Fibroblast of skin of scalp (primary cell): Measurements from ENCODE around the gene IGF1R.

Source experiments
- DNase-seq: peaks from one replicate; pipeline ENCODE4 v3.0.0-alpha.2; 2013

IGF1R gene

DNA sequence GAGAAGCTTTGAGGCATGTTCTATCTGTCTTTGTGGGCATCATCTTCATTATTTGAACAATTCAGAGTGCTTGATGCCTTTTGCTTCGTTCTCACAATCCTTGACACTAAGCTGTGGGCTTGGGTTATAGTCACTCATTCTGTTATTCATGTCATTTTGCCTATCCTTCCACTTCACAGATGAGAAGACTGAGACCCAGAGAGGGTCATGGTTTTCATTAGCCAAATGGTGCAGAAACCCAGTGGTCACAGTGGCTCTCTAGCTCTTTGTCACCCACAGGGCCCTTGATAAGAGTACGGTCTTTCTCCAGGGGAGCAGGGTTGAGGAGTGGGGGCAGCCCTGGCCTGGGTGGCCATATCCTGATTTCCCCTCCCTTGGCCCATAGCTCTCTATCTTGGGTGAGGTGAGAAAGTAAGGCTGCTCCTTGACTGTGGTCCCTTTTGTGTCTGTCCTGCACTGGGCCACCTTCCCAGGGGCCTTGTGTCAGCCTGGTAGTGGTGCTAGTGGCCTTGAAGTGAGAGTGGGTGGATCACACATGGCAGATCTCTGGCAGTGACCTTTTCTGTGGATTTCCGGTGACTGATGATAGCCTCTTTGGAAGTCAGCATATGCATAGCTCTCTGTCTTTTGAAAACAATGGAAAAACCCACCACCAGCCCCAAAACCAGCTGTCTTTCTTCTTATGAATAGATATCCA lies 130.1 kb downstream of the IGF1R start:
- DNase-seq: no peak

DNA sequence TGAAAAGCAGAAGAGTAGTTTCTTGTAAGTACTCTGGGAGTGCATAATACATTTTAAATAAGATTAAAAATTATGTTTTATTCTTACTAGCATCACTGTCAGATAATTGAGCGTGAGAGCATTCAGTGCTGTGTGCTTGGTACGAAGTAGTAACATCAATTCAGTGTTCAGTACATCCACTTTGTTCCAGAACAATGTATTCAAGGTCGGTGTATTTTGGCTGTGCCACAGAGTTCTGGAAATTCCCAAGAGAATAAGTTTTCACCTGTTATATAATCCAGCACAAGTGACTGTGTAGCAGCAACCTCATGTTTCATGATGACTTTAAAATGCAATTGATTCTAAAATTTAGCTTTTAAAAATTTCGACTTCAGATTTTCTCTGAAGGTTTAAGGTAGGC lies 130.6 kb downstream of the IGF1R start:
- DNase-seq: no peak

DNA sequence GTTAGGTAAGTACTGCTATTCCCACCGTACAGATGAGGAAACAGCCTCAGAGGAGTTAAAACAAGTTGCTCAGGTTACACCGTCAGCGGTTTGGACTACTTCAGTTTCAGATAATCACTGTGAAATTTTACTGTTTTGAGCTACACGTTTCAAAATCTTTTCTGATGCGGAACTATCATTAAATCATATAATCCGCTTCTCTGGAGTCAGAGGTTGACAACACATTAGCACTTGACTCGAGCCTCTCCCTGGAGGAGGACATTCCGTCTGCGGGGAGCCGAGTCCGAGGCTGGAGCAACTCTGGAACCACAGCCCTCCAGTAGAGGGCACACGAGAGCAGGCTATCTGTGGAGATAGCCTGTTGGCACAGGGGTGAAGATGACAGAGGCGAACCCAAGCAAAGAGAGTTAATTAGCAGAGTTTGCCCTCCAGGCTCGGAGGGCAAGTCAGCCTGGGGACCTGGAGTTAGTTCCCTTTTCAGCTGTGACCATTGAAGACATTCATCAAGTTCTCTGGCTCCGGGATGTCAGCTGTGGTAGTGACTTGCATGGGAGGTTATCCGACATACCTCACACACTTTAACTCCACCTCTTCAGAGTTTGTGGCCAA lies 131.2 kb downstream of the IGF1R start:
- peak; percentile 75 for DNase-seq

DNA sequence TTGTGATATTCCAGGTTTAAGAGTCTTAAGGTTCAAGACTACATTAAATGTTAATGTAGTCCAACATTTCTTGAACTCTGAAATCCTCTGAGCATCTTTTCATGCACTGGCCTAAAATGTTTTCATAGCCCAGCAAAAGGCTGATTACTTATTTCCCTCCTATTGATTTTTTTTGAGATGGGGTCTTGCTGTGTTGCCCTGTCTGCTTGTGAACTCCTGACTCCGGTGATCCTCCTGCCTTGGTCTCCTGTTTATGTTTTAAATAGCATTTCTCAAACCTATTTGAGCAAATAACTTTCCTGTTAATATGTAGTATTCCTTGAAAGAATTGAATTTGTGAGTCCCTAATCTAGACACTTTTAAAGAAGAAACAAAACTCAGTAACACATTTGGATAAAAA lies 133.5 kb downstream of the IGF1R start:
- DNase-seq: no peak

DNA sequence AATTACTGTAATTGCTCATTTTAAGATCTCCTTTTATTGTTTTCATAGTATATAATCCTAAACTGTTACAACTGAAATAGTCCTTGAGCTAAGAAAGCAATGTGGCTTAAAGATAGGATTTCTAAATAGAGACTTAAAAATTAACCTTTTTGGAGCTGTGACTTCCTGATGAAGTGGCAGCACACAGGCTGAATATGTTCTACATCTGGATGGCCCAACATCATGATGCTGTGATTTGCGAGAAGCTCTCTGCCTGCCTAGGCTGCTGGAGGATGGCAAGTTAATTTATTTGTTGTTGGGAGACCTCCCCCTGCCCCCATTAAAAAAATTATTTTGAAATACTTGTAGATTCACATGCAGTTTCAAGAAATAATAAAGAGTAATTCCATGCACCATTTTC lies 134.5 kb downstream of the IGF1R start:
- DNase-seq: no peak

DNA sequence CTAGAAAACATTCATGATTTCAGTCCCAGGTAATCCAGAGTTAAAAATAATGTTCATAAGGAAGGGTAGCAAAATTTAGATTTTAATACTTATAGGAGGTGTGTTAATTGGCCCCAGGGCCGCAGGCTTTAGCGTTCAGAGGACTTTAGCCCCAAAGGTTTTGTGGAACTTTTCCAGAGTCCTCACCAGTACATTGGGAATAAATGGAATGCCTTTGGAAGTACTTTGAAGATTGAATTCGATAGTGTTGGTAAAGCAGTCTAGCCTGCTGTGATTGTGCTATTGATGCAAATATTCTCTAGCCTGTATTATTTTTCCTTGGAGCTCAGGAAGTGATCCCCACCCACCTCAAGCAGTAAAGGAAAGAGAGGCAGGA lies 137.1 kb downstream of the IGF1R start:
- no peak for DNase-seq

DNA sequence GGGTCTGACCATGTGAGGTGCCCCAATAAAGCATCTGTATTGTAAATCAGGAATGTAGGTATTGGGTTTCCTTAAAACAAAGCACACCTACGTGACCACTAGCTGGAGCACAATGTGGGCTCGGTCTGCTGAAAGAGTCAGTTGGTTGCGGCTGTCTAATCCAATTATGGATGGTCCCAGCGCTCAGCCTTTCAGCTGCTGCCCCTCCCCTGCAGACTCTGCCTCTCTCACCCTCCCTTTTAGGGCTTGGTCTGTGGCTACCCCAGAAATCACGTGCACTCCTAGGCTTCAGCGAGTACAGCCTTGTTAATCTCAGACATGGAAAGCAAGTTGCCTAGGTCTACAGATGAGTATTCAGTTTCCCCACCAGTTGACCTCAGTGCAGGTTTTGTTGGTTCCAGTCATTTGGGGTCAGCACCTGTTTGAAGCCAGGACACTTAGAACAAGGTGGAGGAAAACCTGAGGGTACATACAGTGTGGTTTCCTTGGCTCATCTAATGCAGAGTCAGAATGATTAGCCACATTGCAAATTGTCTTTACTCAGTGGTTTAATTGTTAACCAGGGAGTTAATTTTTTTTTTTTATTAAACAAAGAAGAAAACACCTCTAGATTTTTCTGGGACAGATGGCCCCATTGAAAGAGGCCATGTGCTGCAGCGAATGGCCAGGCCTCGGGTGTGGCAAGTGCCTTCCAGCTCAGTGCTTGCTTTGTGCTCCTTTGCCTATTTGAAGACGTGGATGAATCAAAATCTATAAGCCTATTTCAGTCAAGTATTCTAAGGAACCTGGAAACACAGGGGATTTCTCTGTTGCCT lies 137.7 kb downstream of the IGF1R start:
- DNase-seq: no peak

DNA sequence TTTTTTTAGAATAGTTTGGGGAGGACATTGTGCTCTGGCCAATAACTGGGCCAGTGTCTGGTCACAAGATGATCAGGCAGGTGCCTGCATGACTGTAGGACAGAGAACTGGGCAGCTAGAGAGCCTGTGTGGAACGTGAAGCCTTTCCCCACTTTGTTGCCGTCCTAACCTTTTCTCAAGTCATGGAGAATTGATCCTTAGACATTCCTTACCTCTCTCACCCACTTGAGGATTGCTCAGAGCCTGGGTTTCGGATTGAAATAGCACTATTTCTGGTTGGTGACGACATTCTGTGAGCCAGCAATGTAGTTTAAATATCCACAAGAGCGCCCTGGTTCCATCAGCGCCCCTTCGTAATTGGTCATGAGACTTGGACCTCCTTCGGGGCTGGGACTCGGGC lies 138.4 kb downstream of the IGF1R start:
- DNase-seq: no peak

DNA sequence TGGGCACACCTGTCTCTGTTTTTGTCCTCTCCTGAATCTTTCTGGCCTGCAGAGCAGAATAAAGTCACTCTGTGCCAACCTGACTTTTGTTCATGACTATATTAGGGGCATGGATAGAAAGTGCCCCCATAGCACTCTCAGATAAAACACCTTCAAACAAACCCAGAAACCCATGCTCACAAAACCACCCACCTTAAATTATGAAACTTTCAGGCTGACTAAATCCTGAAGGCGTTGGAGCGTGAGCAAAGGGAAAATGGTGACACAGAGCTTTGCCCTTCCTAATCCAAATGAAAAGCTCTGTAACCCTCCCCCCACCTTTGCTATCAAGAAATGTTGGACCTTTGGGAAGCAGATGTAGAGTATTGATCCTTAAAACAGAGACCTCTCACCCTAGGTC lies 138.9 kb downstream of the IGF1R start:
- no peak for DNase-seq

DNA sequence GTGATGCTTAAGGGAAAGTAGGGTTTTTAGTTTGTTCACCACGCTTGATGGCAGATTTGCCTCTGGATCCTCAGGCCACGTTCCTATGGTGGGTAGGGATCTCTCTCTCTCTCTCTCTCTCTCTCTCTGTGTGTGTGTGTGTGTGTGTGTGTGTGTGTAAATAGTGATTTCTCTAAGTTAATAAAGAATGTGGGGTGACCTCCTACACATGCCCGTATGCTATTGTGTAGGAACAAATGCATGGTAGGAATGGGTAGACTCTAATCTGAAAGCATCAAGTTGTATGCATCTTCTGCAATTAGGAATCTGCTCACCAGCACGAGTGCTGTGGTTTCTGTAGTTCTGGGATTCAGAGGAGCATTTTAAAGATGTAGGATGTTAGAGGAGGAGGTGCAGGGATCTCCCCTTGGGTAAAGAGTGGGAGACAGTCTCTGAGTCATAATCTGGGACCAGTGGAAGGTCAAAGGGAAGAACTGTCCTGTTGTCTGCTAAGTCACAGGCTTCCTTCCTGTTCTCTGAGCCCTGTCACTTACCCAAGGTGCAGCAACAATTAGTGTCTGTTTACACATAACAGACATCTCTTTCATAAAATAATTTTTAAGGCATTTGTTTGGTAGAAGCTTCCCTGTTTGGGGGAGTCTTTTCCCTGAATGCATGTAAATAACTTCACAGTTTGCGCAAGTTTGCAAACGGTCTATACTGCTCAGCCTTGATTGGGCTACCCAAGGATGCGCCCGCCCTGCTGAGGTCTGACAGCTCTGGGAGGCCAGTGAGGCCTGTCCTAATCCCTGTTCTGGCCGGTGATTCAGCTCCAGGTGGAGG lies 139.8 kb downstream of the IGF1R start:
- DNase-seq: no peak

DNA sequence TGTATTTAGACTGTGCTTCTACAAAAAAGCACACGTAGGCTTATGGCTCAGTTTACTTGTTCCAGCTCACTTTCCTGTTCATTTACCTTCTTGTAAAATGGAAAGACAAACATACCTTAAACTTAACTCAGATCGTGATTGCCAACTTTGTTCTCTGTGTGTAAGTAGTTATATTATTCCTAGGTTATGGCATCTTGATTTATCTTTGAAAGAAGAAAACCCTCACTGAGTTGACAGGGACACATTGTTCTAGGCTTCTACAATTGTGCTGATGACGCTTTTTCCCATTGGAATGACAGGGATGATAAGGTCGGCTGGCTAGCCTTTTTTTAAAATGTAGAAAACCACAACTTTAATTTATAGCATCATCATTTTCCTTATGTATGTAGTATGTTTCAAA lies 140.7 kb downstream of the IGF1R start:
- DNase-seq: no peak

DNA sequence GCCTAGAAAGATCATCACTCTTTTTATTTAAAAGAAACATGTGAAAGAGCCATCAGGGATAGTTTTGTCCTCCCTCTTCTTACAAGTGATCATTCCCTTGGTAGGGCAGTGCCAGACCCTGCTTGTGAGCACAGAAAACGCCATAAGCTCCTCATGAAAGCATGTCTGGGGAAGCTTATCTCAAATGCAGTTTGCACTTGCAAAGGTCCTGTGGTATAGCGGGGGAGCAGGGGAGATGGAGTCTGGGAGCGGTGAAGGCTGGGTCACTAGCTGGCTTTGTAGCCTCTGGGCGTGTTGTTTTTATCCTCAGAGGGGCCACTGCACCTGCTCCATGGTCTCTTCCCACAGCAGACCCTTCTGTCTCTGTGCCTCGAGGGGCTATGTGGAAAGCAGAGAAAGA lies 141.9 kb downstream of the IGF1R start:
- no peak for DNase-seq

DNA sequence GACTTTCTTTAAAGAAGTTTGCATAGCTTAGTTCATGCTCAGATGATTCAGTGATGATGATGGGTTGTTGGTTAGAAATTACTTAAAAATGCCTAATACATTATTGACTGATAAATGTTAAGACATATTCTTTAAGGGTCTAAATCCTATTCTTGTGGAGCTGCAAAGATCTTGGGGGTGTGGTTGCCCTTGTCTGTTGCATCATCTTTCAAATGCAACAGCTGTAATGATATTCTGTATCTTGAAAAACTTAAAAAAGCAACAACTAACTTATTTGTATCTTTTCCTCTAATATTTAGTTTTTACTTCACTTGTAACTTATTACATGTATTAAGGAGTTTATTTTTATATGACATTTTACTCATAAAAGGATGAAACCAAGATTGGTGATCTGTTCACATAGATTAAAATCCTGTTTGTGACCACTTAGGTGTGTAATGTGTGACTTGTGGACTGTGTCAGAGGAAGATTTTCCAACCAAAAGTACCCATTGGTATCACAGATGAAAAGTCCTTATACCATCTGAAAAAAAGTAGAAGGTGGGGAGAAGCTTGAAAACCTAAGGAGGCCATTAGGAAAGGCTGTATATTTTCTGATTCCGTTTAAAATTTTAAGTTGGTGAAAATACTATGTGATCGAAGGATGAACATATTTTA lies 142.8 kb downstream of the IGF1R start:
- peak; percentile 22 for DNase-seq

DNA sequence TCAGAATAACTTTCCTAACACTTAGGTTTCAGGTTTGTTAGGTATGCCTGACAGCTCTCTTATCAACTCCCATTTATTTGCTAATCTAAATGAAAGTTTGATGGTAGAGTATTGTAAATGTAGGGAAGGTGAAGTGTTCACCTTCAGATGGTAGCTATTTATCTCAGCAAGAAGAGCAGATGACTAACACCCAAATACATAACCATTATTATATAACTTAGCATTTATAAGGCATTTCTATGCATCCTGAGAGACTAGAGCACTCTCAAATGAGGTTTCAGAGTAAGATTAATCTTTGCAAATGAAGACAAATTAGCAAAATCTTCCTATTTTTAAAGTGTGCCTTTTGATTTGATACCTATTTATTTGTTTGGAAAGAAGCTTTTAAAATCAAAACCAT lies 143.8 kb downstream of the IGF1R start:
- no peak for DNase-seq

DNA sequence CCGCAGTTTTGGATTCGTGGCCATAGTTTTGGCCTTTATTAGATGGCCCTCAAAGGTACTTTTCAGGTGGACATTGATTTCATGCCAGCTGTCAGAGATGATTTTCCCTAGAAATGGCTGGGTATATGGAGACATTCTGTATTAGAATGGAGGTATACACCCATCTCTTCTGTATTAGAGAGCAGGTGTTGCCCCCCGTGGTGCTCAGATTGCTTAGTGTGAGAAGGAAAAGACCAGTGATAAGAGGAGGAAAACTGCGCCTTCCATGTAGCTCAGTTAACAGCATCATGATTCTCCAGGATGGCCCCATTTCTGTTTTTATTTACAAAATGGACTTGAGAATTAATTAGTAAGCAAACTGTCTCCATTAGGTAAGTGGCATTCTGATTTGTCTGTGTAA lies 145.9 kb downstream of the IGF1R start:
- no peak for DNase-seq

DNA sequence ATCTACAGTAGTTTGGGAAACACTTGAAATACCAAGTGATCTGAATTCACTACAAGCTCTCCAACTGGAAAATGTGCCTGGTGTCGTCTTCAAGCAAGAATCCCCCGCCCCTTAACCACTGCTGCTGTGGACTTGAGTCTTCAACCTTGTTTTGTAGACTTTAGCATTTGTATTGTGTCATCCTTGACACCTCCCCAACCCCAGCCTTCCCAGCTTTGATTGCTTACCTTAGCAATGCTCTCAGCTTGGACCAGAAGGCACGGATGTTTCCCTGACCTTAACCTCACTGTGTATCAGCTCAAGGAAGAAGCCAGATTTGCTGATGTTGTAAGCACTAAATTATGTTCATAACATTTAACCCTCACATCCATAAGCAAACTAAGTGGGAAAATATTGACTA lies 146.4 kb downstream of the IGF1R start:
- no peak for DNase-seq

DNA sequence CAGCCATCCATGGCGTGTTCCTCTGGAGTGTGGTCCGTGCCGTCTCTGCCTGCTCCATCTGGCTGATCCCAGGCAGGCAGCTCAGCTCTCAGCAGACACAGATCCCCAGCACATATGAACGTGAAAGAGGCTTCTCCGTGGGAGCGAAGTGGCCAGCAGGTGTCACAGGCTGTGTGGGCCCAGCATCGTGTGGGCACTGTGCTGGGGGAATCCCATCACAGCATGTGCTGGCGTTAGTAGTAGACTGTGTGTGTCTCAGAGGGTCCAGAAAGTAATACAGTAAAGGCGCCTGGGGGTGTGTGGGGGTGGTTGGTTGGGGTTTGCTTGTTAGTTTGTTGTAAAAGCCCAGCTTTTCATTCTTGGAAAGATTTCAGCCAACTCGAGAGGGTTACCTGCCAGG lies 147.6 kb downstream of the IGF1R start:
- DNase-seq: no peak

DNA sequence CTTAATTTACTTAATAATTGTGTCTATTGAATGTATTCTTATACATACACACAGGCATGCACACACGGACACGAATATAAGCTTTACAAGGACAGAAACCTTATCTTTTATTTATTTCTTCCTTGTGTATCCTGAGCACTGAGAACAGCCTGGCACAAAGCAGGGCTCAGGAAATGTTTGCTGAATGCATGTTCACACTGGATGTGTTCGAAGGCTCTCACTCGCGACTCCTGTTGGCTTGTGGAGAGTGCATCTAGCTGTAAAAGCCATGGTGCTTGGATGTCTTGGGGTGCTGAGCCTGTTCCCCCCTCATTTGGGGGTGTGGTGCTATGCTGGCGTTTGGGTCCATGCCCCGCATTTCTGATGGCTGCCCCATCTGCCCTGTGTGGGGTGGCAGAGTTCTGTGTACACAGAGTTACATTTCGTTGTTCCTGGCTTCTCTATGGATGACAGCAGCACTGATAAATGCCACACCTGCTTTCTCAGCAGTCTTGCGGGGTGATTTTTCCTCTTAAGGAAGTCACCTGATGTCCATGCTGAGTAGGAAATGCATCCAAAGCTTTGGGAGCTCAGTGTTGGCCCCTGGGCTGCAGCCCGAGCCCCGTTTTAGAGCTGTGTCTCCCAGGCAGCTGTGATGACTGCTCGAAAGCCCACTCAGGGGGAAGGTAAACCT lies 148.5 kb downstream of the IGF1R start:
- no peak for DNase-seq

DNA sequence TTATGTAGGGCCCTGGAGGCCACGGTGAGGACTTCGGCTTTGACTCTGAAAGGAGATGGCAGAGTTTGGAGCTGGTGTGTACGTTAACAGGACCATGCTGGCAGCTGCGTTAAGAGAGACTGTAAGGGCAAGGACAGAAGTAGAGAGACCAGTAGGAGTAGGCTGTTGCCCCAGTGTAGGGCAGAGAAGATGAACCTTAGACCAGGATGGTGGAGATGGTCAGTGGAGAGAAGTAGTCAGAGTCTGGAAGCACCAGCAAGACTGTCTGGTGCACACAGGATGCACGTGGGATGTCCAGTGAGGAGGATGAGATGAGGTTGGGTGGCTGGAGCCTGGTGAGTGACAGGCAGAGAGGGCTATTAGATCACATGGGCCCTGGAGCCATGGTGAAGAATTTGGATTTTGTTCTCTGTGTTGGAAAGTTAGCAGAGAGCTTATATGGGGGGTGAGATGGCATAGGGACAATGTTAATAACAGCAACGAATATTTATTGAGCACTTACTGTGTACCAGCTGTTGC lies 150.1 kb downstream of the IGF1R start:
- DNase-seq: no peak

DNA sequence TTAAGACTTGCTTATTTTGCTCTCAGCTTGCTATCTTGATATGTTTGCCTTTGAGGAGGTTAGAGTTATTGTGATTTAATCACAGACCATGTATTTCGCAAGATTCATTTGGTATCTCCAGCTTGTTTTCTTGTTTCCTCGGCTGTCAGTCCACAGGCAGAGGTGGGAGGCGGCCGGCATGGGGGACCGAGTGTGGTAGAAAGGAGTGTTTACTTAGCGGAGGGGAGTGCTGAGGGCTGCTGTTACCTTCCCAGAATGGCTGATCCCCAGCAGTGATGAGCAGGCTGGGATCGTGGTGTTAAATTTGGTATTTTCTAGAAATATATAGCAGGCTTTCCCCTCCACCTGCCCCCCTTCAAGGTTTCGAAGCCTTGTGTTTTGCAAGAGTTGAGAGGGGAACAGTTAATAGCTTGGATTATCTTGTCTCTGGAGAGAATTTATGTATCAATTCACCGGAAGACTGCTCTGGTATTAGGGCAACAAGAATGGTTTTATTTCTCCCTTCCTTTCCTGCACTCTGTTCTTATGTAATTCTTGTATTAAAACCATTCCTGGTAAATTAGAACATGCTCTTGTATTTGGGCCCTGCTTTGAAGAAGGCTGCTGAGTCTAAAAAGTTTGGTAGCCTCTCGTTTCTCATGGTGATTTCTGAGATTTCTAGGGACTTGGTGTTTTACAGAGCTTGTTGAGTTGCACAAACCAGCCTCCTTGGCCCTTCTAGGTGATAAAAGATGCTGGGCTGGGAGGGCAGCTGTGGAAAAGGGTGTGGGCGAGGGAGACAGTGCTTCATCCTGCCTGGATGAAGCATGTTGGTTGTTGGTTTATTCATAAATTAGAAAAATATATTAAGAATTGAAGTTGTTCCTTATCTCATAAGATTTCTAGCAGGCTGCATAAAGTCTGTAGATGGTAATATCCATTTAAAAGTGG lies 151.4 kb downstream of the IGF1R start:
- DNase-seq: no peak
